ENCODE measurements around the gene ATP1A2. TPM values are rescaled to one million over a fixed set of nuclear protein-coding genes. Genes with fewer than 3 reads are reported as not detected.

The ATP1A2 gene
- total RNA-seq, 3 donors from 2014 or later (not counting 1 experiment from before 2014, with no cell fraction given) = not detected

- peaks cover 16% of the 10 kb centered on the region for H3K4me1 ChIP-seq (ENCODE audit: control insufficient read depth, insufficient read depth, low read length)
- no peaks in the 10 kb centered on the region for H3K36me3 Mint-ChIP-seq
- no peak overlapping the region for H3K4me3 ChIP-seq (ENCODE audit: low read length)
- no peak for ATAC-seq
- no peak for TF ChIP-seq CTCF (IDR thresholded peaks at IDR 0.05)
- H3K27me3 Mint-ChIP-seq (ENCODE audit: low read depth in 2 of 2) = peaks cover 13 to 28% of the 10 kb centered on the region in 2 donors
- DNase-seq = no peak
- WGBS (ENCODE audit: insufficient coverage) = 88% methylated on average over 9 of the region's 9 CpGs
- intact Hi-C loops (cut with micrococcal nuclease) = no loop called here
- H3K4me3 Mint-ChIP-seq = no peak overlapping the region
- H3K9me3 ChIP-seq (ENCODE audit: control insufficient read depth, insufficient read depth, low read length) = no peaks in the 10 kb centered on the region
- peaks cover 9 to 12% of the 10 kb centered on the region in 2 donors for H3K4me1 Mint-ChIP-seq
- no peak overlapping the region for H3K27ac ChIP-seq (ENCODE audit: low read length)
- H3K27ac Mint-ChIP-seq = no peak overlapping the region
- peaks cover 4% of the 10 kb centered on the region for H3K27me3 ChIP-seq (ENCODE audit: control insufficient read depth, insufficient read depth, low read length)
- H3K36me3 ChIP-seq (ENCODE audit: control insufficient read depth, insufficient read depth, low read length) = no peaks in the 10 kb centered on the region
- no peaks in the 10 kb centered on the region for H3K9me3 Mint-ChIP-seq
Observed at GRCh38 chr1:160171980-160172379, 56.4 kb downstream of the ATP1A2 start.

GRCh38 chr1:160177231-160177630 is 61.7 kb downstream of the ATP1A2 start:
- no peaks in the 10 kb centered on the region for H3K36me3 Mint-ChIP-seq
- no peak for DNase-seq
- H3K4me1 ChIP-seq (ENCODE audit: control insufficient read depth, insufficient read depth, low read length) = no peaks in the 10 kb centered on the region
- H3K27ac Mint-ChIP-seq = no peak overlapping the region
- no peak overlapping the region for H3K4me3 Mint-ChIP-seq
- no peaks in the 10 kb centered on the region for H3K4me1 Mint-ChIP-seq
- H3K27ac ChIP-seq (ENCODE audit: low read length) = no peak overlapping the region
- intact Hi-C loops (cut with micrococcal nuclease) = no loop called here
- no peaks in the 10 kb centered on the region for H3K9me3 Mint-ChIP-seq
- TF ChIP-seq CTCF (IDR thresholded peaks at IDR 0.05) = no peak
- ATAC-seq = no peak
- peaks cover 8 to 44% of the 10 kb centered on the region in 2 donors for H3K27me3 Mint-ChIP-seq (ENCODE audit: low read depth in 2 of 2)
- H3K9me3 ChIP-seq (ENCODE audit: control insufficient read depth, insufficient read depth, low read length) = no peaks in the 10 kb centered on the region
- no peaks in the 10 kb centered on the region for H3K36me3 ChIP-seq (ENCODE audit: control insufficient read depth, insufficient read depth, low read length)
- WGBS (ENCODE audit: insufficient coverage) = 86% methylated on average over 2 of the region's 2 CpGs
- H3K27me3 ChIP-seq (ENCODE audit: control insufficient read depth, insufficient read depth, low read length) = no peaks in the 10 kb centered on the region
- H3K4me3 ChIP-seq (ENCODE audit: low read length) = no peak overlapping the region

GRCh38 chr1:160177667-160178066 is 62.1 kb downstream of the ATP1A2 start:
- Mint-ChIP-seq H3K27me3 (ENCODE audit: low read depth in 2 of 2) (peaks cover 8 to 44% of the 10 kb centered on the region in 2 donors), H3K36me3 (no peaks in the 10 kb centered on the region), H3K27ac (no peak overlapping the region), H3K4me1 (no peaks in the 10 kb centered on the region), H3K9me3 (no peaks in the 10 kb centered on the region), H3K4me3 (no peak overlapping the region)
- Histone ChIP-seq H3K4me3 (ENCODE audit: low read length) (no peak overlapping the region), H3K9me3 (ENCODE audit: control insufficient read depth, insufficient read depth, low read length) (no peaks in the 10 kb centered on the region), H3K27me3 (ENCODE audit: control insufficient read depth, insufficient read depth, low read length) (no peaks in the 10 kb centered on the region), H3K4me1 (ENCODE audit: control insufficient read depth, insufficient read depth, low read length) (no peaks in the 10 kb centered on the region), H3K27ac (ENCODE audit: low read length) (no peak overlapping the region), H3K36me3 (ENCODE audit: control insufficient read depth, insufficient read depth, low read length) (no peaks in the 10 kb centered on the region)
- TF ChIP-seq CTCF (IDR thresholded peaks at IDR 0.05) = no peak
- 100% methylated on average over 1 of the region's 1 CpG for WGBS (ENCODE audit: insufficient coverage)
- intact Hi-C loops (cut with micrococcal nuclease) = no loop called here
- DNase-seq (no peak), ATAC-seq (no peak)

- H3K9me3 Mint-ChIP-seq = no peaks in the 10 kb centered on the region
- no peak overlapping the region for H3K27ac ChIP-seq (ENCODE audit: low read length)
- no peak overlapping the region for H3K27ac Mint-ChIP-seq
- H3K4me1 Mint-ChIP-seq = no peaks in the 10 kb centered on the region
- H3K4me1 ChIP-seq (ENCODE audit: control insufficient read depth, insufficient read depth, low read length) = no peaks in the 10 kb centered on the region
- H3K27me3 Mint-ChIP-seq (ENCODE audit: low read depth in 2 of 2) = peaks cover 8 to 37% of the 10 kb centered on the region in 2 donors
- ATAC-seq (no peak), DNase-seq (no peak)
- H3K36me3 ChIP-seq (ENCODE audit: control insufficient read depth, insufficient read depth, low read length) = no peaks in the 10 kb centered on the region
- H3K4me3 ChIP-seq (ENCODE audit: low read length) = no peak overlapping the region
- no peak for TF ChIP-seq CTCF (IDR thresholded peaks at IDR 0.05)
- WGBS (ENCODE audit: insufficient coverage) = 96% methylated on average over 2 of the region's 2 CpGs
- H3K27me3 ChIP-seq (ENCODE audit: control insufficient read depth, insufficient read depth, low read length) = no peaks in the 10 kb centered on the region
- H3K4me3 Mint-ChIP-seq = no peak overlapping the region
- no peaks in the 10 kb centered on the region for H3K9me3 ChIP-seq (ENCODE audit: control insufficient read depth, insufficient read depth, low read length)
- H3K36me3 Mint-ChIP-seq = no peaks in the 10 kb centered on the region
- intact Hi-C loops (cut with micrococcal nuclease) = no loop called here
Observed at GRCh38 chr1:160178731-160179130, 63.2 kb downstream of the ATP1A2 start.
